Measurements from ENCODE around the gene TCL1A. TPM values are rescaled to one million over a fixed set of nuclear protein-coding genes. Genes with fewer than 3 reads are reported as not detected.
A peak's percentile ranks its signal among the peaks of the same experiment; 100 is the strongest.

TCL1A gene
- total and polyA plus RNA-seq, 10 of the 15 experiments (the other 5 are each of a cell fraction or from before 2014, with no cell fraction given): 5.9 to 283 (median 113) TPM

DNA sequence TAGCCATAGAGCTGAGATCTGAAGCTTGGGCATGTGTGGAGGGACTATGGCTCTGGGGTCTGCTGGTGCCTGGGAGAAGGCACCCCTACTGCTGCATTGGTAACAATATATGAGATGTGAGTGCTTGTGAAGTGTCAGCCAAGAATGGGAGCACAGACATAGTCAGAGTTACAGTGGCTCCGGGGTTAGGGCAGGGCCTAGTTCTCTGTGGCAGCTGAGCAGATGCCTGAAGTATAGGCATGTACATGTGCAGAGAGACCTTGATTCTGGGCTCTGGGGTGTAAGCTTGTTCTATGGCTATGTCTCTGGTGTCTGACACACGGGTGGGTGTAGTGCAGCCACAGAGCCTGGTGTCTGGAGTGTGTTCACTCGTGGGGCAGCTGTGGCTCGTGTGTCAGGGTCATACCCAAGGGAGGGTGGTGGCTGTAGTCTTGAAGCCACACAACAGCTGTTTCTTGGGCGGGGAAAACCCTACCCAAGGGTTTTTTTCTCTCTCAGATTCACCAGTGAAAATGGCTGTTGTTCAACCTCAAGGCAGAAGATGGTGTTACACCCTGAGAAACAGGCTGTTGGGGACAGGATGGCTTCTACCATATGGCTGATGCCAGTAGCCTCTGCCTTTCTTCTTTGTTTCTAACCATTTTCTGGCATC lies 11.9 kb upstream of the TCL1A start (continued):
- TF ChIP-seq, protein P1, sequence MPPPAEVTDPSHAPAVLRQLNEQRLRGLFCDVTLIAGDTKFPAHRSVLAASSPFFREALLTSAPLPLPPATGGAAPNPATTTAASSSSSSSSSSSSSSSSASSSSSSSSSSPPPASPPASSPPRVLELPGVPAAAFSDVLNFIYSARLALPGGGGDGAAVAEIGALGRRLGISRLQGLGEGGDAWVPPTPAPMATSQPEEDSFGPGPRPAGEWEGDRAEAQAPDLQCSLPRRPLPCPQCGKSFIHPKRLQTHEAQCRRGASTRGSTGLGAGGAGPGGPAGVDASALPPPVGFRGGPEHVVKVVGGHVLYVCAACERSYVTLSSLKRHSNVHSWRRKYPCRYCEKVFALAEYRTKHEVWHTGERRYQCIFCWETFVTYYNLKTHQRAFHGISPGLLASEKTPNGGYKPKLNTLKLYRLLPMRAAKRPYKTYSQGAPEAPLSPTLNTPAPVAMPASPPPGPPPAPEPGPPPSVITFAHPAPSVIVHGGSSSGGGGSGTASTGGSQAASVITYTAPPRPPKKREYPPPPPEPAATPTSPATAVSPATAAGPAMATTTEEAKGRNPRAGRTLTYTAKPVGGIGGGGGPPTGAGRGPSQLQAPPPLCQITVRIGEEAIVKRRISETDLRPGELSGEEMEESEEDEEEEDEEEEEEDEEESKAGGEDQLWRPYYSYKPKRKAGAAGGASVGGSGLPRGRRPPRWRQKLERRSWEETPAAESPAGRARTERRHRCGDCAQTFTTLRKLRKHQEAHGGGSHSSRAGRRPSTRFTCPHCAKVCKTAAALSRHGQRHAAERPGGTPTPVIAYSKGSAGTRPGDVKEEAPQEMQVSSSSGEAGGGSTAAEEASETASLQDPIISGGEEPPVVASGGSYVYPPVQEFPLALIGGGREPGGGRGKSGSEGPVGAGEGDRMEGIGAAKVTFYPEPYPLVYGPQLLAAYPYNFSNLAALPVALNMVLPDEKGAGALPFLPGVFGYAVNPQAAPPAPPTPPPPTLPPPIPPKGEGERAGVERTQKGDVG (CRISPR knock-in tag; IDR thresholded peaks at IDR 0.05): no peak
- peak; percentile 10 for TF ChIP-seq RELA (IDR thresholded peaks at IDR 0.05; ENCODE audit: borderline replicate concordance, partially characterized antibody)
- TF ChIP-seq KAT2A (conservative IDR thresholded peaks at IDR 0.05; ENCODE audit: control insufficient read depth, low read depth, low read length): no peak
- TF ChIP-seq NRF1 (conservative IDR thresholded peaks at IDR 0.05; ENCODE audit: low read depth, low read length): no peak
- peak; percentile 82 for TF ChIP-seq BACH1 (IDR thresholded peaks at IDR 0.05; ENCODE audit: borderline replicate concordance)
- TF ChIP-seq RUNX3 (IDR thresholded peaks at IDR 0.05; ENCODE audit: low read length): peak; percentile 92
- no peak for TF ChIP-seq ATF7 (IDR thresholded peaks at IDR 0.05; ENCODE audit: low read depth)
- no peak for TF ChIP-seq CHD4 (IDR thresholded peaks at IDR 0.05)
- no peak for TF ChIP-seq MYC (IDR thresholded peaks at IDR 0.05; ENCODE audit: insufficient read depth, insufficient read length, insufficient replicate concordance, low read length, severe bottlenecking)
- peak; percentile 54; the same call in 1 of the 2 replicates for TF ChIP-seq CBFB (IDR thresholded peaks at IDR 0.05; ENCODE audit: low read depth)
- no peak for TF ChIP-seq MXI1 (IDR thresholded peaks at IDR 0.05; ENCODE audit: low read depth, low read length)
- TF ChIP-seq HDAC2 (IDR thresholded peaks at IDR 0.05): no peak
- TF ChIP-seq, protein P2, sequence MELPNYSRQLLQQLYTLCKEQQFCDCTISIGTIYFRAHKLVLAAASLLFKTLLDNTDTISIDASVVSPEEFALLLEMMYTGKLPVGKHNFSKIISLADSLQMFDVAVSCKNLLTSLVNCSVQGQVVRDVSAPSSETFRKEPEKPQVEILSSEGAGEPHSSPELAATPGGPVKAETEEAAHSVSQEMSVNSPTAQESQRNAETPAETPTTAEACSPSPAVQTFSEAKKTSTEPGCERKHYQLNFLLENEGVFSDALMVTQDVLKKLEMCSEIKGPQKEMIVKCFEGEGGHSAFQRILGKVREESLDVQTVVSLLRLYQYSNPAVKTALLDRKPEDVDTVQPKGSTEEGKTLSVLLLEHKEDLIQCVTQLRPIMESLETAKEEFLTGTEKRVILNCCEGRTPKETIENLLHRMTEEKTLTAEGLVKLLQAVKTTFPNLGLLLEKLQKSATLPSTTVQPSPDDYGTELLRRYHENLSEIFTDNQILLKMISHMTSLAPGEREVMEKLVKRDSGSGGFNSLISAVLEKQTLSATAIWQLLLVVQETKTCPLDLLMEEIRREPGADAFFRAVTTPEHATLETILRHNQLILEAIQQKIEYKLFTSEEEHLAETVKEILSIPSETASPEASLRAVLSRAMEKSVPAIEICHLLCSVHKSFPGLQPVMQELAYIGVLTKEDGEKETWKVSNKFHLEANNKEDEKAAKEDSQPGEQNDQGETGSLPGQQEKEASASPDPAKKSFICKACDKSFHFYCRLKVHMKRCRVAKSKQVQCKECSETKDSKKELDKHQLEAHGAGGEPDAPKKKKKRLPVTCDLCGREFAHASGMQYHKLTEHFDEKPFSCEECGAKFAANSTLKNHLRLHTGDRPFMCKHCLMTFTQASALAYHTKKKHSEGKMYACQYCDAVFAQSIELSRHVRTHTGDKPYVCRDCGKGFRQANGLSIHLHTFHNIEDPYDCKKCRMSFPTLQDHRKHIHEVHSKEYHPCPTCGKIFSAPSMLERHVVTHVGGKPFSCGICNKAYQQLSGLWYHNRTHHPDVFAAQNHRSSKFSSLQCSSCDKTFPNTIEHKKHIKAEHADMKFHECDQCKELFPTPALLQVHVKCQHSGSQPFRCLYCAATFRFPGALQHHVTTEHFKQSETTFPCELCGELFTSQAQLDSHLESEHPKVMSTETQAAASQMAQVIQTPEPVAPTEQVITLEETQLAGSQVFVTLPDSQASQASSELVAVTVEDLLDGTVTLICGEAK (IDR thresholded peaks at IDR 0.05; ENCODE audit: borderline replicate concordance): no peak
- TF ChIP-seq ZNF207 (IDR thresholded peaks at IDR 0.05; ENCODE audit: borderline replicate concordance): no peak
- no peak for TF ChIP-seq TCF7 (IDR thresholded peaks at IDR 0.05; ENCODE audit: borderline replicate concordance)
- peak; percentile 58 for TF ChIP-seq DPF2 (IDR thresholded peaks at IDR 0.05)
- no peak for TF ChIP-seq ETV6 (conservative IDR thresholded peaks at IDR 0.05 in 1 of 2, IDR thresholded peaks at IDR 0.05 in 1 of 2; ENCODE audit: borderline replicate concordance in 1 of 2, low read depth in 1 of 2)
- TF ChIP-seq, protein P3, sequence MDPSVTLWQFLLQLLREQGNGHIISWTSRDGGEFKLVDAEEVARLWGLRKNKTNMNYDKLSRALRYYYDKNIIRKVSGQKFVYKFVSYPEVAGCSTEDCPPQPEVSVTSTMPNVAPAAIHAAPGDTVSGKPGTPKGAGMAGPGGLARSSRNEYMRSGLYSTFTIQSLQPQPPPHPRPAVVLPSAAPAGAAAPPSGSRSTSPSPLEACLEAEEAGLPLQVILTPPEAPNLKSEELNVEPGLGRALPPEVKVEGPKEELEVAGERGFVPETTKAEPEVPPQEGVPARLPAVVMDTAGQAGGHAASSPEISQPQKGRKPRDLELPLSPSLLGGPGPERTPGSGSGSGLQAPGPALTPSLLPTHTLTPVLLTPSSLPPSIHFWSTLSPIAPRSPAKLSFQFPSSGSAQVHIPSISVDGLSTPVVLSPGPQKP (IDR thresholded peaks at IDR 0.05; ENCODE audit: low read depth, low read length): no peak
- TF ChIP-seq CBX3 (IDR thresholded peaks at IDR 0.05; ENCODE audit: borderline replicate concordance, low read depth): no peak
- TF ChIP-seq ZSCAN29 (IDR thresholded peaks at IDR 0.05): no peak
- no peak for TF ChIP-seq SMC3 (IDR thresholded peaks at IDR 0.05; ENCODE audit: borderline replicate concordance, low read length)
- TF ChIP-seq SRF (IDR thresholded peaks at IDR 0.05; ENCODE audit: low read depth in 2 of 2, low read length in 2 of 2): no peak
- no peak for TF ChIP-seq HCFC1 (IDR thresholded peaks at IDR 0.05; ENCODE audit: low read length)
- TF ChIP-seq RBBP5 (conservative IDR thresholded peaks at IDR 0.05): no peak
- TF ChIP-seq LARP7 (IDR thresholded peaks at IDR 0.05): no peak

All from GM12878 (cell line).